D721Med (cell line): ENCODE data around the gene WDSUB1.

Experiments
- DNase-seq: peaks from one replicate; pipeline ENCODE4 v3.0.0; 2011; ENCODE audit warnings: low spot score; ENCODE audit not compliant: insufficient read length
- FAIRE-seq: peaks from 2 replicates; lab custom pipeline; 2011; peaks lifted over from hg19 to GRCh38; lab: Jason Lieb, UNC
- CTCF ChIP-seq: IDR thresholded peaks from 2 replicates; pipeline ENCODE4 v1.5.1; 2012; ENCODE audit warnings: mild to moderate bottlenecking, control low read depth; ENCODE audit not compliant: insufficient read depth; ENCODE audit errors: missing control alignments

WDSUB1 gene

GRCh38 chr2:159186462-159186861 is 100.0 kb downstream of the WDSUB1 start:
- FAIRE-seq (no peak), DNase-seq (no peak)
- no peak for TF ChIP-seq CTCF
